Activated CD4-positive, alpha-beta T cell treated with anti-CD3 and anti-CD28 coated beads for 36 hours (primary cell): ENCODE measurements around the gene RPGRIP1. TPM values are rescaled to one million over a fixed set of nuclear protein-coding genes. Genes with fewer than 3 reads are reported as not detected.

Experiments used
- ATAC-seq: fragments of 200-7000 bp; cut with Tn5 transposase; one replicate; pipeline ENCODE4 v1.10.0; 2021; ENCODE audit warnings: mild to moderate bottlenecking, moderate library complexity
- CTCF ChIA-PET: fragments of 350-600 bp; sonication (Branson Sonifier 250); formaldehyde crosslinking; loops from one replicate; lab custom pipeline; 2021; ENCODE audit warnings: antibody characterized with exemption; lab: Charles Lee
- POLR2A ChIA-PET: fragments of 350-600 bp; sonication (Branson Sonifier 250); formaldehyde crosslinking; loops from one replicate; lab custom pipeline; 2021; ENCODE audit warnings: antibody characterized with exemption, inconsistent platforms; lab: Charles Lee
- DNase-seq: peaks from one replicate; pipeline ENCODE4 v3.0.0-alpha.2; 2020
- H3K27ac Mint-ChIP-seq: one replicate; pipeline ENCODE4 v1.8.0; 2021; ENCODE audit warnings: mixed read lengths
- H3K27me3 Mint-ChIP-seq: one replicate; pipeline ENCODE4 v1.8.0; 2021; ENCODE audit warnings: mixed read lengths
- H3K36me3 Mint-ChIP-seq: one replicate; pipeline ENCODE4 v1.8.0; 2021; ENCODE audit warnings: low read depth, mixed read lengths
- H3K4me1 Mint-ChIP-seq: one replicate; pipeline ENCODE4 v1.8.0; 2021; ENCODE audit warnings: mixed read lengths
- H3K4me3 Mint-ChIP-seq: one replicate; pipeline ENCODE4 v1.8.0; 2021; ENCODE audit warnings: mild to moderate bottlenecking, moderate library complexity, mixed read lengths
- H3K9me3 Mint-ChIP-seq: one replicate; pipeline ENCODE4 v1.8.0; 2021; ENCODE audit warnings: low read depth, mixed read lengths
- intact Hi-C, 2 experiments: fragments of 100-400 bp; cut with DNase I in 1 of 2; cut with micrococcal nuclease in 1 of 2; formaldehyde crosslinking; loops; one replicate each; pipeline versions ENCODE4 v1.14.2 to v1.15.1; 2022 to 2024; cut with DNase I, micrococcal nuclease
- total RNA-seq, 2 experiments: library from RNA; stranded (reverse); gene quantifications; one replicate each; pipeline ENCODE4 v1.2.3, GENCODE V29; 2021

The RPGRIP1 gene
- total RNA-seq, 2 experiments from 2014 or later: 0.14 to 0.21 TPM

GRCh38 chr14:21258005-21258888 lies 21.6 kb upstream of the RPGRIP1 start:
- Mint-ChIP-seq H3K4me1 (peaks cover 80% of the 10 kb centered on the region), H3K4me3 (peak overlapping the region; percentile 65), H3K36me3 (peaks cover 78% of the 10 kb centered on the region), H3K9me3 (no peaks in the 10 kb centered on the region), H3K27me3 (no peaks in the 10 kb centered on the region), H3K27ac (peak overlapping the region; percentile 83)
- POLR2A ChIA-PET: interaction anchor here (0.6 to 4.8 kb wide), 3 partner anchors 7 to 10 kb away, joined by 5 to 28 read pairs (median 5); no protein-coding TSS in a partner anchor
- DNase-seq: no peak
- peak; percentile 39 for ATAC-seq
- intact Hi-C loops: no loop called here
- CTCF ChIA-PET: interaction anchor here (0.7 to 2.4 kb wide), 5 partner anchors 9 to 18 kb away, joined by 3 to 12 read pairs (median 5); no protein-coding TSS in a partner anchor

- Mint-ChIP-seq H3K4me3 (peak overlapping the region; percentile 51), H3K27me3 (no peaks in the 10 kb centered on the region), H3K4me1 (peaks cover 86% of the 10 kb centered on the region), H3K27ac (peak overlapping the region; percentile 83), H3K36me3 (peaks cover 84% of the 10 kb centered on the region), H3K9me3 (no peaks in the 10 kb centered on the region)
- ChIA-PET CTCF (interaction anchor here (1.0 to 2.4 kb wide), 2 partner anchors 12 to 18 kb away, joined by 3 to 8 read pairs; no protein-coding TSS in a partner anchor), POLR2A (interaction anchor here (0.8 kb wide), 1 partner anchor 35 kb away, joined by 3 read pairs; no protein-coding TSS in a partner anchor)
- DNase-seq (no peak), ATAC-seq (no peak)
- intact Hi-C loops: no loop called here
Observed at GRCh38 chr14:21258889-21259787, 20.7 kb upstream of the RPGRIP1 start.

- Mint-ChIP-seq H3K36me3 (peaks cover 89% of the 10 kb centered on the region), H3K27ac (peak overlapping the region; percentile 96), H3K9me3 (no peaks in the 10 kb centered on the region), H3K27me3 (no peaks in the 10 kb centered on the region), H3K4me3 (peak overlapping the region; percentile 93), H3K4me1 (peaks cover 86% of the 10 kb centered on the region)
- intact Hi-C loops: loop anchor here (2.0 to 10.0 kb wide), 5 partner anchors 13 to 1833 kb away; partner anchors contain the start of genes ACIN1 (in 1 of the 2), ANG (in 1 of the 2), C14orf119 (in 1 of the 2) and RNASE4 (in 1 of the 2)
- DNase-seq: no peak
- CTCF ChIA-PET: interaction anchor here (0.7 kb wide), 1 partner anchor 17 kb away, joined by 3 read pairs; no protein-coding TSS in a partner anchor
- POLR2A ChIA-PET: interaction anchor here (0.5 to 1.5 kb wide), 3 partner anchors 21 to 123 kb away, joined by 3 to 12 read pairs (median 6); partner anchors contain the start of gene SUPT16H
- ATAC-seq: no peak
Observed at GRCh38 chr14:21261824-21262223, 18.1 kb upstream of the RPGRIP1 start.

GRCh38 chr14:21262410-21262809 lies 17.5 kb upstream of the RPGRIP1 start:
- Mint-ChIP-seq H3K36me3 (peaks cover 87% of the 10 kb centered on the region), H3K4me3 (peak overlapping the region; percentile 93), H3K4me1 (peaks cover 80% of the 10 kb centered on the region), H3K27ac (peak overlapping the region; percentile 96), H3K27me3 (no peaks in the 10 kb centered on the region), H3K9me3 (no peaks in the 10 kb centered on the region)
- CTCF ChIA-PET: interaction anchor here (4.3 kb wide), 1 partner anchor 8 kb away, joined by 15 read pairs; no protein-coding TSS in a partner anchor
- intact Hi-C loops: loop anchor here (2.0 to 10.0 kb wide), 5 partner anchors 14 to 1832 kb away; partner anchors contain the start of genes ACIN1 (in 1 of the 2), ANG (in 1 of the 2), C14orf119 (in 1 of the 2) and RNASE4 (in 1 of the 2)
- POLR2A ChIA-PET: interaction anchor here (0.5 to 1.5 kb wide), 3 partner anchors 22 to 190 kb away, joined by 3 to 6 read pairs (median 3); partner anchors contain the start of gene SUPT16H
- no peak for ATAC-seq
- no peak for DNase-seq

GRCh38 chr14:21263284-21264024 lies 16.4 kb upstream of the RPGRIP1 start:
- no peaks in the 10 kb centered on the region for H3K9me3 Mint-ChIP-seq
- H3K27me3 Mint-ChIP-seq: no peaks in the 10 kb centered on the region
- DNase-seq: no peak
- intact Hi-C loops: loop anchor here (1.0 to 10.0 kb wide), 9 partner anchors 15 to 1831 kb away; partner anchors contain the start of genes SUPT16H (in 2 of the 2), ACIN1 (in 1 of the 2), ANG (in 1 of the 2) and C14orf119 (in 1 of the 2)
- ChIA-PET CTCF (interaction anchor here (4.3 kb wide), 1 partner anchor 9 kb away, joined by 15 read pairs; no protein-coding TSS in a partner anchor), POLR2A (interaction anchor here (0.7 to 3.6 kb wide), 3 partner anchors 8 to 121 kb away, joined by 3 to 16 read pairs (median 4); partner anchors contain the start of gene SUPT16H)
- H3K4me1 Mint-ChIP-seq: peaks cover 71% of the 10 kb centered on the region
- peak; percentile 6 for ATAC-seq
- peaks cover 89% of the 10 kb centered on the region for H3K36me3 Mint-ChIP-seq
- H3K27ac Mint-ChIP-seq: peak overlapping the region; percentile 96
- H3K4me3 Mint-ChIP-seq: peak overlapping the region; percentile 93

GRCh38 chr14:21264025-21264801 lies 15.7 kb upstream of the RPGRIP1 start:
- intact Hi-C loops: loop anchor here (1.0 to 10.0 kb wide), 7 partner anchors 45 to 1831 kb away; partner anchors contain the start of genes SUPT16H (in 2 of the 2), ACIN1 (in 1 of the 2), ANG (in 1 of the 2) and C14orf119 (in 1 of the 2)
- Mint-ChIP-seq H3K36me3 (peaks cover 88% of the 10 kb centered on the region), H3K4me1 (peaks cover 63% of the 10 kb centered on the region), H3K27ac (peak overlapping the region; percentile 96), H3K27me3 (no peaks in the 10 kb centered on the region), H3K9me3 (no peaks in the 10 kb centered on the region), H3K4me3 (peak overlapping the region; percentile 93)
- POLR2A ChIA-PET: interaction anchor here (0.8 to 3.6 kb wide), 10 partner anchors 9 to 1243 kb away, joined by 3 to 28 read pairs (median 4); partner anchors contain the start of genes SALL2 and SUPT16H
- DNase-seq (no peak), ATAC-seq (peak; percentile 67)
- CTCF ChIA-PET: interaction anchor here (1.5 to 4.3 kb wide), 3 partner anchors 10 to 120 kb away, joined by 5 to 15 read pairs (median 6); no protein-coding TSS in a partner anchor

- intact Hi-C loops: loop anchor here (5.0 to 10.0 kb wide), 5 partner anchors 35 to 1827 kb away; partner anchors contain the start of genes ACIN1 (in 1 of the 2), ANG (in 1 of the 2), C14orf119 (in 1 of the 2) and RNASE4 (in 1 of the 2)
- H3K36me3 Mint-ChIP-seq: peaks cover 67% of the 10 kb centered on the region
- H3K4me3 Mint-ChIP-seq: peak overlapping the region; percentile 93
- no peaks in the 10 kb centered on the region for H3K9me3 Mint-ChIP-seq
- DNase-seq: no peak
- H3K27ac Mint-ChIP-seq: peak overlapping the region; percentile 100
- CTCF ChIA-PET: no interaction called here
- no peak for ATAC-seq
- no peaks in the 10 kb centered on the region for H3K27me3 Mint-ChIP-seq
- peaks cover 44% of the 10 kb centered on the region for H3K4me1 Mint-ChIP-seq
- POLR2A ChIA-PET: interaction anchor here (0.6 to 1.9 kb wide), 4 partner anchors 10 to 189 kb away, joined by 3 to 14 read pairs (median 4); no protein-coding TSS in a partner anchor
Observed at GRCh38 chr14:21267431-21267845, 12.4 kb upstream of the RPGRIP1 start.

- peaks cover 61% of the 10 kb centered on the region for H3K36me3 Mint-ChIP-seq
- ATAC-seq: no peak
- peak overlapping the region; percentile 93 for H3K4me3 Mint-ChIP-seq
- H3K4me1 Mint-ChIP-seq: peaks cover 39% of the 10 kb centered on the region
- intact Hi-C loops: loop anchor here (2.0 to 10.0 kb wide), 6 partner anchors 36 to 1827 kb away; partner anchors contain the start of genes ACIN1 (in 1 of the 2), ANG (in 1 of the 2), APEX1 (in 1 of the 2) and C14orf119 (in 1 of the 2)
- CTCF ChIA-PET: no interaction called here
- DNase-seq: no peak
- no peaks in the 10 kb centered on the region for H3K9me3 Mint-ChIP-seq
- H3K27ac Mint-ChIP-seq: peak overlapping the region; percentile 100
- H3K27me3 Mint-ChIP-seq: no peaks in the 10 kb centered on the region
- POLR2A ChIA-PET: interaction anchor here (0.6 to 1.9 kb wide), 4 partner anchors 11 to 209 kb away, joined by 3 to 5 read pairs (median 4); no protein-coding TSS in a partner anchor
Observed at GRCh38 chr14:21267886-21268616, 11.8 kb upstream of the RPGRIP1 start.
